Heart left ventricle (tissue), 13 donors: ENCODE measurements around the gene TMEM238.

ENCODE experiments used
- POLR2A ChIP-seq, 2 donors: fragments of 450-650 bp; IDR thresholded peaks; one replicate each; pipeline ENCODE4 v1.6.1; 2017; ENCODE audit warnings: antibody characterized with exemption in 2 of 2, mild to moderate bottlenecking in 2 of 2, moderate library complexity in 2 of 2
- TF ChIP-seq, protein P1 (sequence below), 12 donors: fragments of 200-600 bp; sonication (generic) in 4 of 12; IDR thresholded peaks; one replicate each; pipeline versions ENCODE4 v1.5.0 to v1.8.0; 2018 to 2022; ENCODE audit warnings: antibody characterized with exemption in 12 of 12, mild to moderate bottlenecking in 5 of 12
- donor health status: ischemic (EF 13 %, LVEDD 7.1; RV severe dilation, severe dysfunction).
- donor health status: DM: no; HTN: yes; CAD: no.
- donor health status: DM: no; HTN: no; CAD: no.
- donor health status: ischemic (EF 25% LVEDD 6.9; RV normal size, moderate dysfunction).
- donor health status: ischemic (EF 25% LVEDD 5.7; RV mildly dilated, moderate dysfunction).
- donor health status: ischemic (EF 35%, LVEDD 5.7; RV mildly dilated, moderate dysfunction).
- donor health status: nonischemic (EF 11% LVEDD 7.7; RV severe dilation, severe dysfunction).
- donor health status: DM: yes; HTN: yes; CAD: no.
- donor health status: PGD.
- donor health status: ischemic (EF 29% LVEDD 5.4; RV normal size, mild dysfunction).
- donor health status: nonischemic (EF 23%, LVEDD 6.1; RV moderate dilation, normal function).

DNA sequence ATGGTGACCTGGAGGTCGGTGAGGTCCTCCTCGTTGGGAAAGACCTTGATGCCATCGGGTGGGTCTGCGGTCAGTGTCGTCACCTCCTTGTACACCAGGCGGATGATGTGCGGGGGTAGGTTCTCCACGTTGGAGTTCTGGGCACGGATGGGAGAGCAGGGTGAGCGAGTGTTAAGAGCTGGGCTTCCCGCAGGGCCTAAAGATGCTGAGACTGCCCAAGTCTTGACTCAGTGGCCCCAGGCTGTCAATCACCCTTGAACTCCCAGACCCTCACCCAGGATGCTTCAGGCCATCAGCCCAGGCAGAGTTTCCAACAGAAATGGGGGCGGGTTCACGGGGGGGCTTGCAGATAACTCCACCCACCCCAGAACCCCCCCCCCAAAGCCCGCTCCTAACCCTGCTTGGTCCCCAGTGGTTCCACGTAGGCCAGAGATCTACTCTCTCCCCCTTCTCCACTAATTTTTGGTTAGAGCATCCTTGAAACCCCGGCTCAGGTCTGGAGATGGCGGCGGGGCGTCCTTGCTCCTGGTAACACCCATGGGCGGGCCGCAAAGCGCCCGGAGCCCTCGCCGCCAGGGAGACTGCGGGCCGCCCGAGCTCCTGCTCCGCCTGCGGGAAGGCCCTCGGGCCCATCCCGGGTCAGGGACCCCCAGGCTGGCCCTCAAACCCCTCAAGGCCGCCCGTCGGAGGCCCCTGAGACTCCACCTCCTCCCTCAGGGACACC is 22.9 kb upstream of the TMEM238 start:
- TF ChIP-seq POLR2A (IDR thresholded peaks at IDR 0.05), result no peak
- TF ChIP-seq, protein P1, sequence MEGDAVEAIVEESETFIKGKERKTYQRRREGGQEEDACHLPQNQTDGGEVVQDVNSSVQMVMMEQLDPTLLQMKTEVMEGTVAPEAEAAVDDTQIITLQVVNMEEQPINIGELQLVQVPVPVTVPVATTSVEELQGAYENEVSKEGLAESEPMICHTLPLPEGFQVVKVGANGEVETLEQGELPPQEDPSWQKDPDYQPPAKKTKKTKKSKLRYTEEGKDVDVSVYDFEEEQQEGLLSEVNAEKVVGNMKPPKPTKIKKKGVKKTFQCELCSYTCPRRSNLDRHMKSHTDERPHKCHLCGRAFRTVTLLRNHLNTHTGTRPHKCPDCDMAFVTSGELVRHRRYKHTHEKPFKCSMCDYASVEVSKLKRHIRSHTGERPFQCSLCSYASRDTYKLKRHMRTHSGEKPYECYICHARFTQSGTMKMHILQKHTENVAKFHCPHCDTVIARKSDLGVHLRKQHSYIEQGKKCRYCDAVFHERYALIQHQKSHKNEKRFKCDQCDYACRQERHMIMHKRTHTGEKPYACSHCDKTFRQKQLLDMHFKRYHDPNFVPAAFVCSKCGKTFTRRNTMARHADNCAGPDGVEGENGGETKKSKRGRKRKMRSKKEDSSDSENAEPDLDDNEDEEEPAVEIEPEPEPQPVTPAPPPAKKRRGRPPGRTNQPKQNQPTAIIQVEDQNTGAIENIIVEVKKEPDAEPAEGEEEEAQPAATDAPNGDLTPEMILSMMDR (IDR thresholded peaks at IDR 0.05), result no peak
